Keratinocyte (primary cell): ENCODE measurements around the gene ZBTB18. TPM values are rescaled to one million over a fixed set of nuclear protein-coding genes. Genes with fewer than 3 reads are reported as not detected.

Experiments
- DNase-seq: peaks from one replicate; pipeline ENCODE4 v3.0.0-alpha.2; 2011; ENCODE audit warnings: low read depth, missing footprints, low spot score
- FAIRE-seq: peaks from 2 replicates; lab custom pipeline; 2011; peaks lifted over from hg19 to GRCh38; lab: Jason Lieb, UNC
- H2AFZ ChIP-seq: 2 replicates; pipeline ENCODE4 v1.6.0; 2012; ENCODE audit warnings: low read length, control low read depth, inconsistent platforms; ENCODE audit not compliant: control insufficient read depth
- H3K27ac ChIP-seq: 2 replicates; pipeline ENCODE4 v1.5.1; 2011; ENCODE audit warnings: low read length; ENCODE audit not compliant: control insufficient read depth, insufficient read depth
- H3K27me3 ChIP-seq: 3 replicates; pipeline ENCODE4 v1.6.0; 2011; ENCODE audit warnings: low read length; ENCODE audit not compliant: control insufficient read depth, insufficient read depth; ENCODE audit errors: extremely low read depth
- H3K36me3 ChIP-seq, 2 experiments: 2 replicates in 1 of 2; 3 replicates in 1 of 2; pipeline ENCODE4 v1.5.1; 2011; ENCODE audit warnings: low read length in 2 of 2, mild to moderate bottlenecking in 1 of 2; ENCODE audit not compliant: control insufficient read depth in 2 of 2, insufficient read depth in 2 of 2; ENCODE audit errors: extremely low read depth in 1 of 2
- H3K4me1 ChIP-seq: 3 replicates; pipeline ENCODE4 v1.5.1; 2011; ENCODE audit warnings: low read length; ENCODE audit not compliant: control insufficient read depth, insufficient read depth; ENCODE audit errors: extremely low read depth
- H3K4me2 ChIP-seq: 3 replicates; pipeline ENCODE4 v1.6.0; 2011; ENCODE audit warnings: low read depth, low read length; ENCODE audit not compliant: control insufficient read depth, insufficient read depth; ENCODE audit errors: extremely low read depth
- H3K4me3 ChIP-seq, 3 experiments: fragments of 200-600 bp in 1 of 3; sonication (generic) in 1 of 3; 2 replicates in 2 of 3; 3 replicates in 1 of 3; pipeline ENCODE4 v1.5.1; 2011 to 2016; ENCODE audit warnings: low read length in 3 of 3, mild to moderate bottlenecking in 3 of 3, control low read depth in 2 of 3, inconsistent platforms in 1 of 3, low read depth in 1 of 3, mixed read lengths in 1 of 3, mixed run types in 1 of 3, moderate library complexity in 1 of 3; ENCODE audit not compliant: control insufficient read depth in 2 of 3, insufficient read depth in 2 of 3; ENCODE audit errors: extremely low read depth in 1 of 3
- H3K79me2 ChIP-seq: 2 replicates; pipeline ENCODE4 v1.6.0; 2012; ENCODE audit warnings: low read length; ENCODE audit not compliant: control insufficient read depth, insufficient read depth
- H3K9ac ChIP-seq: 3 replicates; pipeline ENCODE4 v1.6.0; 2011; ENCODE audit warnings: low read length; ENCODE audit not compliant: control insufficient read depth, insufficient read depth; ENCODE audit errors: extremely low read depth
- H3K9me1 ChIP-seq: 3 replicates; pipeline ENCODE4 v1.6.0; 2011; ENCODE audit warnings: low read length; ENCODE audit not compliant: control insufficient read depth, insufficient read depth; ENCODE audit errors: extremely low read depth
- H3K9me3 ChIP-seq: 2 replicates; pipeline ENCODE4 v1.5.1; 2012; ENCODE audit warnings: low read depth, low read length; ENCODE audit not compliant: control insufficient read depth
- H4K20me1 ChIP-seq: 3 replicates; pipeline ENCODE4 v1.6.0; 2011; ENCODE audit warnings: low read length; ENCODE audit not compliant: control insufficient read depth, insufficient read depth; ENCODE audit errors: extremely low read depth
- EZH2 ChIP-seq: IDR thresholded peaks from one replicate; pipeline ENCODE4 v1.6.1; 2012; ENCODE audit warnings: inconsistent platforms, mild to moderate bottlenecking, low read length, moderate library complexity
- dilution Hi-C: fragments of 300-500 bp; cut with MboI; formaldehyde crosslinking; loops from one replicate; pipeline ENCODE4 v1.7.0; 2020; ENCODE audit warnings: low sequenced_read_pairs; ENCODE audit not compliant: extremely low pct_ligation_motif_present
- polyA plus RNA-seq, 5 experiments: library from polyadenylated mRNA; depleted of rRNA in 3 of 5; stranded (reverse) in 3 of 5; stranded (forward) in 1 of 5; unstranded in 1 of 5; fragments of >200 nt; gene quantifications; 1 replicate in 1 of 5; 2 replicates in 3 of 5; 3 replicates in 1 of 5; pipeline versions ENCODE4 v1.2.1 to v1.2.3, GENCODE V29; 2011 to 2012; ENCODE audit warnings: missing spikeins in 2 of 5, low read depth in 1 of 5, low replicate concordance in 1 of 5
- TF ChIP-seq, protein P1 (sequence below), 3 experiments: IDR thresholded peaks in 1 of 3; conservative IDR thresholded peaks in 1 of 3; optimal IDR thresholded peaks in 1 of 3; 2 replicates in 2 of 3; 3 replicates in 1 of 3; pipeline versions ENCODE3 to v1.5.1; 2011; ENCODE audit warnings: low read length in 3 of 3, mild to moderate bottlenecking in 3 of 3, moderate library complexity in 2 of 3, control low read depth in 1 of 3, inconsistent platforms in 1 of 3; ENCODE audit not compliant: insufficient read depth in 2 of 3; ENCODE audit errors: extremely low read depth in 1 of 3

ZBTB18 gene
- polyA plus RNA-seq, 1 donor (not counting 4 experiments of a cell fraction or from before 2014, with no cell fraction given) = 5.8 TPM

DNA sequence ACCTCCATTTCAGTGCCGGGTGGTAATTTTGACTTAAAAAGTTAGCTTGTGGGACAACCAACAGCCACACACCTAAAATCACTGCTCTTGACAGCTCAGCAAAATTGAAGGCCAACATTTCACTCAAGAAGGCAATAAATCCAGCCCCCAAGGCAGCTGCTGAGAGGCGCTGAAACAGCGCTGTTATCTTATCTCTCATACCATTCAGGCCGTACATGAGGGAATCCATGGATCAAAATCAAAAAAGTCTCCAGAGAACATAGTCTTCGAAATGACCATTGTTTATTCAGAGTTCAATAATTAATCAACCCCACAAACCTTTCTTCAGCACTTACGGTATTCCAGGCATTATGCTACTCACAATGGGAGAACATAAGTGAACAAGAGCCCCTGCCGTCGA is 38.5 kb downstream of the ZBTB18 start:
- Histone ChIP-seq H3K79me2 (no peaks in the 10 kb centered on the region), H4K20me1 (no peaks in the 10 kb centered on the region), H3K9ac (no peak overlapping the region), H3K27me3 (no peaks in the 10 kb centered on the region), H3K4me2 (no peak overlapping the region), H3K4me3 (no peak overlapping the region), H2AFZ (no peak overlapping the region), H3K9me1 (no peaks in the 10 kb centered on the region), H3K27ac (no peak overlapping the region), H3K9me3 (peaks cover 3% of the 10 kb centered on the region), H3K36me3 (no peaks in the 10 kb centered on the region), H3K4me1 (no peaks in the 10 kb centered on the region)
- TF ChIP-seq, protein P1, sequence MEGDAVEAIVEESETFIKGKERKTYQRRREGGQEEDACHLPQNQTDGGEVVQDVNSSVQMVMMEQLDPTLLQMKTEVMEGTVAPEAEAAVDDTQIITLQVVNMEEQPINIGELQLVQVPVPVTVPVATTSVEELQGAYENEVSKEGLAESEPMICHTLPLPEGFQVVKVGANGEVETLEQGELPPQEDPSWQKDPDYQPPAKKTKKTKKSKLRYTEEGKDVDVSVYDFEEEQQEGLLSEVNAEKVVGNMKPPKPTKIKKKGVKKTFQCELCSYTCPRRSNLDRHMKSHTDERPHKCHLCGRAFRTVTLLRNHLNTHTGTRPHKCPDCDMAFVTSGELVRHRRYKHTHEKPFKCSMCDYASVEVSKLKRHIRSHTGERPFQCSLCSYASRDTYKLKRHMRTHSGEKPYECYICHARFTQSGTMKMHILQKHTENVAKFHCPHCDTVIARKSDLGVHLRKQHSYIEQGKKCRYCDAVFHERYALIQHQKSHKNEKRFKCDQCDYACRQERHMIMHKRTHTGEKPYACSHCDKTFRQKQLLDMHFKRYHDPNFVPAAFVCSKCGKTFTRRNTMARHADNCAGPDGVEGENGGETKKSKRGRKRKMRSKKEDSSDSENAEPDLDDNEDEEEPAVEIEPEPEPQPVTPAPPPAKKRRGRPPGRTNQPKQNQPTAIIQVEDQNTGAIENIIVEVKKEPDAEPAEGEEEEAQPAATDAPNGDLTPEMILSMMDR (optimal IDR thresholded peaks at IDR 0.05 in 1 of 3, IDR thresholded peaks at IDR 0.05 in 1 of 3, conservative IDR thresholded peaks at IDR 0.05 in 1 of 3; ENCODE audit: extremely low read depth in 1 of 3, insufficient read depth in 2 of 3, low read length in 3 of 3) = no peak
- no peak for TF ChIP-seq EZH2
- no peak for FAIRE-seq
- no peak for DNase-seq
- dilution Hi-C loops = no loop called here

- Histone ChIP-seq H3K79me2 (no peaks in the 10 kb centered on the region), H3K27me3 (no peaks in the 10 kb centered on the region), H3K9me3 (peaks cover 3% of the 10 kb centered on the region), H3K27ac (no peak overlapping the region), H3K36me3 (no peaks in the 10 kb centered on the region), H2AFZ (no peak overlapping the region), H3K4me3 (no peak overlapping the region), H3K4me2 (no peak overlapping the region), H4K20me1 (no peaks in the 10 kb centered on the region), H3K4me1 (no peaks in the 10 kb centered on the region), H3K9me1 (no peaks in the 10 kb centered on the region), H3K9ac (no peak overlapping the region)
- DNase-seq = no peak
- TF ChIP-seq, protein P1 (optimal IDR thresholded peaks at IDR 0.05 in 1 of 3, IDR thresholded peaks at IDR 0.05 in 1 of 3, conservative IDR thresholded peaks at IDR 0.05 in 1 of 3; ENCODE audit: extremely low read depth in 1 of 3, insufficient read depth in 2 of 3, low read length in 3 of 3) = no peak
- no peak for TF ChIP-seq EZH2
- no peak for FAIRE-seq
- dilution Hi-C loops = no loop called here
Observed at GRCh38 chr1:244090645-244091044, 39.6 kb downstream of the ZBTB18 start.
